ENCODE measurements around the gene METTL9.

DNA sequence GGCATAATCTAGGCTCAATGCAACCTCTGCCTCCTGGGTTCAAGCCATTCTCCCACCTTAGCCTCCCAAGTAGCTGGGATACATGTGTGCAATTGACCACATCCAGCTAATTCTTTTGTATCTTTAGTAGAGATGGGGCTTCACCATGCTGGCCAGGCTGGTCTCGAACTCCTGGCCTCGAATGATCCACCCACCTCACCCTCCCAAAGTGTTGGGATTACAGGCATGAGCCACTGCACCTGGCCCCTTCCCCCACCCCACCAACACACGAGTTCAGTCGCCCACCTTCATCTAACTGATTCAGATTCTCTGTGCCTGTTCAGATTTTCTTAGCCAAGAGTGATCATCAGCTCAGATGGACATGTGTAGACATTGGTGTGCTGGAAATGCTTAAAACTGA lies 25.0 kb upstream of the METTL9 start:
- TF ChIP-seq POLR2AphosphoS5 (IDR thresholded peaks at IDR 0.05; ENCODE audit: low read depth) (no peak), CREB1 (CRISPR knock-in tag; IDR thresholded peaks at IDR 0.05; ENCODE audit: low read depth) (no peak), REST (IDR thresholded peaks at IDR 0.05; ENCODE audit: unreplicated experiment) (no peak), EZH2phosphoT487 (IDR thresholded peaks at IDR 0.05; ENCODE audit: unreplicated experiment) (no peak), EZH2 (IDR thresholded peaks at IDR 0.05; ENCODE audit: low read depth, unreplicated experiment) (no peak), NANOG (IDR thresholded peaks at IDR 0.05; ENCODE audit: borderline replicate concordance) (no peak), ZNF331 (CRISPR knock-in tag; IDR thresholded peaks at IDR 0.05; ENCODE audit: low read depth) (no peak), ZNF114 (CRISPR knock-in tag; IDR thresholded peaks at IDR 0.05) (no peak), ZNF462 (CRISPR knock-in tag; IDR thresholded peaks at IDR 0.05) (no peak), JUNB (IDR thresholded peaks at IDR 0.05; ENCODE audit: unreplicated experiment) (no peak), ETS1 (IDR thresholded peaks at IDR 0.05) (no peak)
- TF ChIP-seq, protein P1, sequence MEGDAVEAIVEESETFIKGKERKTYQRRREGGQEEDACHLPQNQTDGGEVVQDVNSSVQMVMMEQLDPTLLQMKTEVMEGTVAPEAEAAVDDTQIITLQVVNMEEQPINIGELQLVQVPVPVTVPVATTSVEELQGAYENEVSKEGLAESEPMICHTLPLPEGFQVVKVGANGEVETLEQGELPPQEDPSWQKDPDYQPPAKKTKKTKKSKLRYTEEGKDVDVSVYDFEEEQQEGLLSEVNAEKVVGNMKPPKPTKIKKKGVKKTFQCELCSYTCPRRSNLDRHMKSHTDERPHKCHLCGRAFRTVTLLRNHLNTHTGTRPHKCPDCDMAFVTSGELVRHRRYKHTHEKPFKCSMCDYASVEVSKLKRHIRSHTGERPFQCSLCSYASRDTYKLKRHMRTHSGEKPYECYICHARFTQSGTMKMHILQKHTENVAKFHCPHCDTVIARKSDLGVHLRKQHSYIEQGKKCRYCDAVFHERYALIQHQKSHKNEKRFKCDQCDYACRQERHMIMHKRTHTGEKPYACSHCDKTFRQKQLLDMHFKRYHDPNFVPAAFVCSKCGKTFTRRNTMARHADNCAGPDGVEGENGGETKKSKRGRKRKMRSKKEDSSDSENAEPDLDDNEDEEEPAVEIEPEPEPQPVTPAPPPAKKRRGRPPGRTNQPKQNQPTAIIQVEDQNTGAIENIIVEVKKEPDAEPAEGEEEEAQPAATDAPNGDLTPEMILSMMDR (conservative IDR thresholded peaks at IDR 0.05; ENCODE audit: low read depth in 2 of 2): no peak

All from GM23338 (cell line).